EH (cell line): ENCODE data around the gene KCNMB2.
A peak's percentile ranks its signal among the peaks of the same experiment; 100 is the strongest.

Experiments
- DNase-seq: peaks from one replicate; pipeline ENCODE4 v3.0.0-alpha.2; 2015; ENCODE audit warnings: low read depth

Gene KCNMB2

GRCh38 chr3:178646186-178646862 lies 110.1 kb downstream of the KCNMB2 start:
- DNase-seq: no peak

GRCh38 chr3:178655488-178655887 lies 119.3 kb downstream of the KCNMB2 start:
- no peak for DNase-seq

GRCh38 chr3:178658694-178659325 lies 122.6 kb downstream of the KCNMB2 start:
- DNase-seq: no peak

- DNase-seq: peak; percentile 34
Measured at GRCh38 chr3:178663201-178663934, 127.1 kb downstream of the KCNMB2 start.

- DNase-seq: no peak
Measured at GRCh38 chr3:178665747-178666146, 129.5 kb downstream of the KCNMB2 start.

- peak; percentile 68 for DNase-seq
Measured at GRCh38 chr3:178669022-178669601, 132.9 kb downstream of the KCNMB2 start.

GRCh38 chr3:178669758-178670157 lies 133.5 kb downstream of the KCNMB2 start:
- DNase-seq: no peak

- no peak for DNase-seq
Measured at GRCh38 chr3:178671377-178671776, 135.1 kb downstream of the KCNMB2 start.

- DNase-seq: peak; percentile 80
Measured at GRCh38 chr3:178671791-178672190, 135.6 kb downstream of the KCNMB2 start.

GRCh38 chr3:178672275-178672674 lies 136.0 kb downstream of the KCNMB2 start:
- DNase-seq: peak; percentile 48

GRCh38 chr3:178673529-178673928 lies 137.3 kb downstream of the KCNMB2 start:
- DNase-seq: no peak

GRCh38 chr3:178676077-178676476 lies 139.8 kb downstream of the KCNMB2 start:
- no peak for DNase-seq

- DNase-seq: no peak
Measured at GRCh38 chr3:178676942-178677790, 140.9 kb downstream of the KCNMB2 start.

GRCh38 chr3:178677961-178678360 lies 141.7 kb downstream of the KCNMB2 start:
- no peak for DNase-seq

GRCh38 chr3:178680037-178680436 lies 143.8 kb downstream of the KCNMB2 start:
- no peak for DNase-seq

- DNase-seq: no peak
Measured at GRCh38 chr3:178680489-178680888, 144.3 kb downstream of the KCNMB2 start.

GRCh38 chr3:178684881-178685590 lies 148.8 kb downstream of the KCNMB2 start:
- DNase-seq: no peak

- no peak for DNase-seq
Measured at GRCh38 chr3:178685591-178685906, 149.3 kb downstream of the KCNMB2 start.

- DNase-seq: no peak
Measured at GRCh38 chr3:178686826-178687225, 150.6 kb downstream of the KCNMB2 start.

- DNase-seq: no peak
Measured at GRCh38 chr3:178690571-178690970, 154.3 kb downstream of the KCNMB2 start.

- DNase-seq: no peak
Measured at GRCh38 chr3:178699364-178699763, 163.1 kb downstream of the KCNMB2 start.
